Stomach smooth muscle (tissue), 2 donors: Measurements from ENCODE around the gene JUND.

Experiments used
- H3K27ac ChIP-seq: one replicate; pipeline ENCODE4 v1.7.0; 2013; ENCODE audit warnings: mild to moderate bottlenecking, low read length, inconsistent platforms
- H3K27me3 ChIP-seq, 2 donors: one replicate each; pipeline ENCODE4 v1.7.0; 2013; ENCODE audit warnings: low read length in 2 of 2; ENCODE audit not compliant: insufficient read depth in 2 of 2, control insufficient read depth in 1 of 2
- H3K36me3 ChIP-seq, 2 donors: one replicate each; pipeline ENCODE4 v1.7.0; 2013; ENCODE audit warnings: low read length in 2 of 2; ENCODE audit not compliant: control insufficient read depth in 2 of 2, insufficient read depth in 2 of 2
- H3K4me1 ChIP-seq: one replicate; pipeline ENCODE4 v1.7.0; 2013; ENCODE audit warnings: low read length; ENCODE audit not compliant: control insufficient read depth, insufficient read depth
- H3K4me3 ChIP-seq, 2 donors: one replicate each; pipeline ENCODE4 v1.7.0; 2013; ENCODE audit warnings: low read length in 2 of 2
- H3K9ac ChIP-seq, 2 donors: one replicate each; pipeline ENCODE4 v1.7.0; 2013; ENCODE audit warnings: low read length in 2 of 2, mild to moderate bottlenecking in 1 of 2
- H3K9me3 ChIP-seq, 2 donors: one replicate each; pipeline ENCODE4 v1.7.0; 2013; ENCODE audit warnings: low read length in 2 of 2; ENCODE audit not compliant: control insufficient read depth in 2 of 2
- donor health status: healthy.
- donor health status: Pancreatic carcinoma.

The JUND gene

DNA sequence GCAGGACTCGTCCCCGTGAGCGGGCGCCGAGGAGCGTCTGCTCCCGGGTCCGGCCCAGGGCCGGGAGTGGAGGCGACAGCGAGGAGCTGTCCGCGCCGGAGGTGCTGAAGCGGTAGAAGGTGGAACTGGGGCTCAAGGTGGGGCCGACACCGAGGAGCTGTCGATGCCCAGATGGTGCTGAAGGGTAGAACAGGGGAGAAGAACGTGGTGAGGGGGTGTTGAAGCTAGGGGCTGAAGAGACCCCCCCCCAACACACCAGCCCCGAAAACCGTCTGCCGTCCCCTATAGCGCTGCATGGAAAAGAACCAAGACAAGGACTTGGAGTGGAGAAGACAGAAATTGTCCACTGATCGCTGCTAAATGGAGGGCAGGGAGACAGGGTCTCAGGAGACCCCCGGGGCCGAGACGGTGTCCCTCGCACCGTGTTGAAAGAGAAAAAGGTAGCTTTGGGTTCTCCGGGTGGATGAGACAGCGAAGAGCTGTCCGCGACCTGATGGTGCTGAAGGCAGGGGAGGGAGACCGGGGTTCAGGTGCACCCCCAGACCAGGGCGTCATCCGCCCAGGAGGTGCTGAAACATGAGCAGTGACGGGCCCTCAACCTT is 48.1 kb downstream of the JUND start:
- Histone ChIP-seq H3K4me1 (peaks cover 4% of the 10 kb centered on the region), H3K36me3 (no peaks in the 10 kb centered on the region), H3K27ac (no peak overlapping the region), H3K9ac (no peak overlapping the region), H3K27me3 (peaks cover 28 to 41% of the 10 kb centered on the region in 2 donors), H3K4me3 (no peak overlapping the region), H3K9me3 (peaks cover 0 to 13% of the 10 kb centered on the region in 2 donors)

GRCh38 chr19:18232540-18233223 is 48.7 kb downstream of the JUND start:
- Histone ChIP-seq H3K27ac (no peak overlapping the region), H3K4me3 (no peak overlapping the region), H3K9ac (no peak overlapping the region), H3K4me1 (peaks cover 7% of the 10 kb centered on the region), H3K9me3 (peaks cover 0 to 13% of the 10 kb centered on the region in 2 donors), H3K36me3 (no peaks in the 10 kb centered on the region), H3K27me3 (peaks cover 28 to 41% of the 10 kb centered on the region in 2 donors)

DNA sequence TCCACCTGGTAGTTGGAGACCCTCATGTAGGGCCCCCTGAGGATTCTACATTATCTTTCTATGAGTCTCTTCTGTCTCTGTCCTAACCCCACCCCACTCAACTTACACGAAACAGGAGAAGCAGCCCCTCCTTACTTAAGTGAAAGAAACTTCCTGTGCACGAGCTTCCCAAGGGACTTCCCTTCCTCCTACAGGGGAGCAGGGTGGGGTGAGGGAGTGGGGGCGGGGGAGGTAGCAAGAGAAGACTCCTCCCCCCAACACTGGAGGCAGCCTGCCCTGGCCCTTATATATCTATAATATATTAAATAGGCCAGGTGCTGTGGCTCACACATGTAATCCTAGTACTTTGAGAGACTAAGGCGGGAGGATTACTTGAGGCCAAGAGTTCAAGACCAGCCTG is 49.6 kb downstream of the JUND start:
- no peaks in the 10 kb centered on the region for H3K36me3 ChIP-seq
- H3K27me3 ChIP-seq, result peaks cover 27 to 41% of the 10 kb centered on the region in 2 donors
- no peak overlapping the region for H3K4me3 ChIP-seq
- H3K4me1 ChIP-seq, result peaks cover 11% of the 10 kb centered on the region
- no peak overlapping the region for H3K9ac ChIP-seq
- no peak overlapping the region for H3K27ac ChIP-seq
- peaks cover 0 to 13% of the 10 kb centered on the region in 2 donors for H3K9me3 ChIP-seq

- H3K9ac ChIP-seq, result no peak overlapping the region
- no peaks in the 10 kb centered on the region for H3K36me3 ChIP-seq
- H3K4me3 ChIP-seq, result no peak overlapping the region
- H3K27ac ChIP-seq, result no peak overlapping the region
- H3K9me3 ChIP-seq, result peaks cover 0 to 13% of the 10 kb centered on the region in 2 donors
- peaks cover 24 to 36% of the 10 kb centered on the region in 2 donors for H3K27me3 ChIP-seq
- peaks cover 12% of the 10 kb centered on the region for H3K4me1 ChIP-seq
Measured at GRCh38 chr19:18230941-18231734, 50.3 kb downstream of the JUND start.

DNA sequence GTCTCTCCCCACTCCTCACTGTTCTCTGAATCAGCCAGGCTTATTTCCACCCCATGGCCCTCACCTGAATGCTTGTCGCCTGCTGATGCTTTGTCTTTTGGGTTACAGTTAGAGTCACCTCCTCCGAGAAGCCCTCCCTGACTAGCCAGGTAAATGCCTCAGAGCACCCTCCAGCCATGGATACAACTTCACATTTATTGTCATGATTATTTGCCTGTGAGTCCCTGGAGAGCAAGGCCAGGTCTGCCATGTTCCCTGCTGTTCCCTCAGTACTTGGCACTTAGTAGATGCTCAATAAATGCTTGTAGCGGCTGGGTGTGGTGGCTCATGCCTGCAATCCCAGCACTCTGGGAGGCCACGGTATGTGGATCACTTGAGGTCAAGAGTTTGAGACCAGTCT is 51.5 kb downstream of the JUND start:
- H3K4me3 ChIP-seq, result no peak overlapping the region
- H3K9ac ChIP-seq, result no peak overlapping the region
- H3K9me3 ChIP-seq, result peaks cover 0 to 13% of the 10 kb centered on the region in 2 donors
- no peaks in the 10 kb centered on the region for H3K36me3 ChIP-seq
- H3K27ac ChIP-seq, result no peak overlapping the region
- peaks cover 32 to 41% of the 10 kb centered on the region in 2 donors for H3K27me3 ChIP-seq
- H3K4me1 ChIP-seq, result peaks cover 24% of the 10 kb centered on the region
